IMR-90 (cell line): ENCODE results near the gene GPI.

Experiments
- CHD1 ChIP-seq: IDR thresholded peaks from 2 replicates; pipeline ENCODE4 v1.6.1; 2012; ENCODE audit warnings: low read depth, low read length, improper control_type of control experiment
- NFE2L2 ChIP-seq: fragments of 150-350 bp; IDR thresholded peaks from 2 replicates; pipeline ENCODE4 v1.6.1; 2016; ENCODE audit warnings: low read depth, mild to moderate bottlenecking, low read length
- POLR2A ChIP-seq: IDR thresholded peaks from 2 replicates; pipeline ENCODE4 v1.6.1; 2012; ENCODE audit warnings: mild to moderate bottlenecking, low read depth, low read length
- RAD21 ChIP-seq: IDR thresholded peaks from 2 replicates; pipeline ENCODE4 v1.6.1; 2012; ENCODE audit warnings: low read length, improper control_type of control experiment
- TF ChIP-seq, protein P1 (sequence below): conservative IDR thresholded peaks from 2 replicates; pipeline ENCODE4 v1.5.1; 2012; ENCODE audit warnings: mild to moderate bottlenecking, low read depth, low read length, improper control_type of control experiment
- TF ChIP-seq, protein P2 (sequence below): fragments of 150-350 bp; IDR thresholded peaks from 2 replicates; pipeline ENCODE4 v1.6.1; 2017; ENCODE audit warnings: mild to moderate bottlenecking, antibody characterized with exemption, low read length, low read depth

DNA sequence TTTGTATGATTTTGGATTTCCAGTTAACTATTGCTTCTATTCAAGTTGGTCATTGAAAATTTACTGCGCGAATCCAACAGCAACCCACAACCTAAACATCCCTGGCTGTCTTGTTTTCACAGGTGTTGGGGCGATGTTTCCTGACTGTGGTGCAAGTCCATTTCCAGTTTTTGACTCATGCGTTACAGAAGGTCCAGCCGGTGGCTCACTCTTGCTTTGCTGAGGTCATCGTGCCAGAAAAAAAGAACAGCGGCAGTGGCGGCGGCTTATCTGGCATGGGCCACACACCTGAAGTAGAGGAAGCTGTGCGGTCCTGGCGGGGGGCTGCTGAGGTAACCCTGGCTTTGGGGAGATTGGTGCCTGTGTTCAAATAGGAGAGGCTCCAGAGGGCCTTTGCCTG lies 45.2 kb upstream of the GPI start:
- TF ChIP-seq, protein P1, sequence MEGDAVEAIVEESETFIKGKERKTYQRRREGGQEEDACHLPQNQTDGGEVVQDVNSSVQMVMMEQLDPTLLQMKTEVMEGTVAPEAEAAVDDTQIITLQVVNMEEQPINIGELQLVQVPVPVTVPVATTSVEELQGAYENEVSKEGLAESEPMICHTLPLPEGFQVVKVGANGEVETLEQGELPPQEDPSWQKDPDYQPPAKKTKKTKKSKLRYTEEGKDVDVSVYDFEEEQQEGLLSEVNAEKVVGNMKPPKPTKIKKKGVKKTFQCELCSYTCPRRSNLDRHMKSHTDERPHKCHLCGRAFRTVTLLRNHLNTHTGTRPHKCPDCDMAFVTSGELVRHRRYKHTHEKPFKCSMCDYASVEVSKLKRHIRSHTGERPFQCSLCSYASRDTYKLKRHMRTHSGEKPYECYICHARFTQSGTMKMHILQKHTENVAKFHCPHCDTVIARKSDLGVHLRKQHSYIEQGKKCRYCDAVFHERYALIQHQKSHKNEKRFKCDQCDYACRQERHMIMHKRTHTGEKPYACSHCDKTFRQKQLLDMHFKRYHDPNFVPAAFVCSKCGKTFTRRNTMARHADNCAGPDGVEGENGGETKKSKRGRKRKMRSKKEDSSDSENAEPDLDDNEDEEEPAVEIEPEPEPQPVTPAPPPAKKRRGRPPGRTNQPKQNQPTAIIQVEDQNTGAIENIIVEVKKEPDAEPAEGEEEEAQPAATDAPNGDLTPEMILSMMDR: no peak
- no peak for TF ChIP-seq NFE2L2
- TF ChIP-seq, protein P2, sequence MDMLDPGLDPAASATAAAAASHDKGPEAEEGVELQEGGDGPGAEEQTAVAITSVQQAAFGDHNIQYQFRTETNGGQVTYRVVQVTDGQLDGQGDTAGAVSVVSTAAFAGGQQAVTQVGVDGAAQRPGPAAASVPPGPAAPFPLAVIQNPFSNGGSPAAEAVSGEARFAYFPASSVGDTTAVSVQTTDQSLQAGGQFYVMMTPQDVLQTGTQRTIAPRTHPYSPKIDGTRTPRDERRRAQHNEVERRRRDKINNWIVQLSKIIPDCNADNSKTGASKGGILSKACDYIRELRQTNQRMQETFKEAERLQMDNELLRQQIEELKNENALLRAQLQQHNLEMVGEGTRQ: no peak
- no peak for TF ChIP-seq RAD21
- TF ChIP-seq POLR2A: no peak
- no peak for TF ChIP-seq CHD1
